Measurements from ENCODE around the gene DNAH14.

The DNAH14 gene

GRCh38 chr1:224928906-224929305, 569 bp upstream of the DNAH14 start:
- H3K4ac ChIP-seq (ENCODE audit: low read length): no peak overlapping the region
- H3K14ac ChIP-seq (ENCODE audit: low read length): no peak overlapping the region
- H3K18ac ChIP-seq (ENCODE audit: low read length): no peak overlapping the region
- peak overlapping the region; percentile 77 for H3K4me2 ChIP-seq (ENCODE audit: insufficient read depth, low read length, poor library complexity, severe bottlenecking)
- H4K91ac ChIP-seq (ENCODE audit: low read depth, low read length, poor library complexity): no peak overlapping the region
- no peak overlapping the region for H3K23ac ChIP-seq (ENCODE audit: low read depth, low read length, poor library complexity)
- no peak for DNase-seq (ENCODE audit: low spot score)
- H2AFZ ChIP-seq (ENCODE audit: low read length): peak overlapping the region; percentile 99
- H3K79me1 ChIP-seq (ENCODE audit: low read depth, low read length): peaks cover 4% of the 10 kb centered on the region
- H3K9me3 ChIP-seq (replicated peaks in 1 of 2; ENCODE audit: control insufficient read depth in 2 of 2, insufficient read depth in 1 of 2, low read depth in 1 of 2, low read length in 2 of 2): peaks cover 6 to 20% of the 10 kb centered on the region in 2 donors
- no peak overlapping the region for H3K9ac ChIP-seq (ENCODE audit: low read depth, low read length, poor library complexity)
- H3K4me1 ChIP-seq (ENCODE audit: control insufficient read depth in 2 of 2, insufficient read depth in 1 of 2, low read depth in 1 of 2, low read length in 2 of 2): no peaks in the 10 kb centered on the region
- no peak overlapping the region for H2BK120ac ChIP-seq (ENCODE audit: low read depth, low read length)
- no peak overlapping the region for H2BK5ac ChIP-seq (ENCODE audit: low read length)
- H3K4me3 ChIP-seq (ENCODE audit: low read length in 2 of 2): peak overlapping the region; percentile 69 to 94
- no CpG with 5 or more reads among the region's 4 CpGs for WGBS, 2 donors (ENCODE audit: extremely low coverage in 2 of 2, insufficient read length in 2 of 2, insufficient replicate concordance in 1 of 2)
- no peak overlapping the region for H4K8ac ChIP-seq (ENCODE audit: low read depth, low read length)
- no peaks in the 10 kb centered on the region for H3K36me3 ChIP-seq (replicated peaks in 1 of 2; ENCODE audit: control insufficient read depth in 2 of 2, insufficient read depth in 2 of 2, low read length in 2 of 2)
- H2BK12ac ChIP-seq (ENCODE audit: low read length): no peak overlapping the region
- H3K27me3 ChIP-seq (ENCODE audit: control insufficient read depth in 3 of 3, insufficient read depth in 3 of 3, low read depth in 1 of 3, low read length in 3 of 3): no peaks in the 10 kb centered on the region
- H3K27ac ChIP-seq (replicated peaks; ENCODE audit: low read length): no peak overlapping the region
- H2BK15ac ChIP-seq (ENCODE audit: low read length): no peak overlapping the region
- no peak overlapping the region for H2AK5ac ChIP-seq (ENCODE audit: low read depth, low read length)

GRCh38 chr1:224931605-224932004, 2.1 kb downstream of the DNAH14 start:
- H3K14ac ChIP-seq (ENCODE audit: low read length): no peak overlapping the region
- H2BK12ac ChIP-seq (ENCODE audit: low read length): no peak overlapping the region
- no peak overlapping the region for H4K8ac ChIP-seq (ENCODE audit: low read depth, low read length)
- no peak overlapping the region for H3K4me3 ChIP-seq (ENCODE audit: low read length in 2 of 2)
- no peak overlapping the region for H2AK5ac ChIP-seq (ENCODE audit: low read depth, low read length)
- H2BK5ac ChIP-seq (ENCODE audit: low read length): no peak overlapping the region
- no peak overlapping the region for H3K9ac ChIP-seq (ENCODE audit: low read depth, low read length, poor library complexity)
- H3K18ac ChIP-seq (ENCODE audit: low read length): no peak overlapping the region
- no peak overlapping the region for H2BK120ac ChIP-seq (ENCODE audit: low read depth, low read length)
- no peak overlapping the region for H2AFZ ChIP-seq (ENCODE audit: low read length)
- no peaks in the 10 kb centered on the region for H3K4me1 ChIP-seq (ENCODE audit: control insufficient read depth in 2 of 2, insufficient read depth in 1 of 2, low read depth in 1 of 2, low read length in 2 of 2)
- no peak for DNase-seq (ENCODE audit: low spot score)
- H3K23ac ChIP-seq (ENCODE audit: low read depth, low read length, poor library complexity): no peak overlapping the region
- no CpG with 5 or more reads among the region's 1 CpG for WGBS, 2 donors (ENCODE audit: extremely low coverage in 2 of 2, insufficient read length in 2 of 2, insufficient replicate concordance in 1 of 2)
- peaks cover 4% of the 10 kb centered on the region for H3K79me1 ChIP-seq (ENCODE audit: low read depth, low read length)
- H3K4ac ChIP-seq (ENCODE audit: low read length): no peak overlapping the region
- no peaks in the 10 kb centered on the region for H3K36me3 ChIP-seq (replicated peaks in 1 of 2; ENCODE audit: control insufficient read depth in 2 of 2, insufficient read depth in 2 of 2, low read length in 2 of 2)
- no peak overlapping the region for H3K4me2 ChIP-seq (ENCODE audit: insufficient read depth, low read length, poor library complexity, severe bottlenecking)
- H3K9me3 ChIP-seq (replicated peaks in 1 of 2; ENCODE audit: control insufficient read depth in 2 of 2, insufficient read depth in 1 of 2, low read depth in 1 of 2, low read length in 2 of 2): peaks cover 6 to 35% of the 10 kb centered on the region in 2 donors
- H3K27ac ChIP-seq (replicated peaks; ENCODE audit: low read length): no peak overlapping the region
- H4K91ac ChIP-seq (ENCODE audit: low read depth, low read length, poor library complexity): no peak overlapping the region
- H3K27me3 ChIP-seq (ENCODE audit: control insufficient read depth in 3 of 3, insufficient read depth in 3 of 3, low read depth in 1 of 3, low read length in 3 of 3): no peaks in the 10 kb centered on the region
- no peak overlapping the region for H2BK15ac ChIP-seq (ENCODE audit: low read length)

GRCh38 chr1:224932607-224933249, 3.3 kb downstream of the DNAH14 start:
- Histone ChIP-seq H3K4me2 (ENCODE audit: insufficient read depth, low read length, poor library complexity, severe bottlenecking) (no peak overlapping the region), H3K9me3 (replicated peaks in 1 of 2; ENCODE audit: control insufficient read depth in 2 of 2, insufficient read depth in 1 of 2, low read depth in 1 of 2, low read length in 2 of 2) (peaks cover 6 to 35% of the 10 kb centered on the region in 2 donors), H3K27ac (replicated peaks; ENCODE audit: low read length) (no peak overlapping the region), H2BK15ac (ENCODE audit: low read length) (no peak overlapping the region), H3K4ac (ENCODE audit: low read length) (no peak overlapping the region), H3K36me3 (replicated peaks in 1 of 2; ENCODE audit: control insufficient read depth in 2 of 2, insufficient read depth in 2 of 2, low read length in 2 of 2) (no peaks in the 10 kb centered on the region), H3K18ac (ENCODE audit: low read length) (no peak overlapping the region), H3K14ac (ENCODE audit: low read length) (no peak overlapping the region), H4K91ac (ENCODE audit: low read depth, low read length, poor library complexity) (no peak overlapping the region), H3K9ac (ENCODE audit: low read depth, low read length, poor library complexity) (no peak overlapping the region), H3K23ac (ENCODE audit: low read depth, low read length, poor library complexity) (no peak overlapping the region), H2BK120ac (ENCODE audit: low read depth, low read length) (no peak overlapping the region), H3K4me1 (ENCODE audit: control insufficient read depth in 2 of 2, insufficient read depth in 1 of 2, low read depth in 1 of 2, low read length in 2 of 2) (no peaks in the 10 kb centered on the region), H4K8ac (ENCODE audit: low read depth, low read length) (no peak overlapping the region), H2AK5ac (ENCODE audit: low read depth, low read length) (no peak overlapping the region), H2BK5ac (ENCODE audit: low read length) (no peak overlapping the region), H3K4me3 (ENCODE audit: low read length in 2 of 2) (no peak overlapping the region), H3K79me1 (ENCODE audit: low read depth, low read length) (peaks cover 4% of the 10 kb centered on the region), H2BK12ac (ENCODE audit: low read length) (no peak overlapping the region), H3K27me3 (ENCODE audit: control insufficient read depth in 3 of 3, insufficient read depth in 3 of 3, low read depth in 1 of 3, low read length in 3 of 3) (no peaks in the 10 kb centered on the region), H2AFZ (ENCODE audit: low read length) (no peak overlapping the region)
- DNase-seq (ENCODE audit: low spot score): no peak
- WGBS, 2 donors (ENCODE audit: extremely low coverage in 2 of 2, insufficient read length in 2 of 2, insufficient replicate concordance in 1 of 2): no CpG with 5 or more reads among the region's 1 CpG

- no peak for DNase-seq (ENCODE audit: low spot score)
- H3K4ac ChIP-seq (ENCODE audit: low read length): no peak overlapping the region
- H3K4me3 ChIP-seq (ENCODE audit: low read length in 2 of 2): no peak overlapping the region
- peaks cover 6 to 37% of the 10 kb centered on the region in 2 donors for H3K9me3 ChIP-seq (replicated peaks in 1 of 2; ENCODE audit: control insufficient read depth in 2 of 2, insufficient read depth in 1 of 2, low read depth in 1 of 2, low read length in 2 of 2)
- no peak overlapping the region for H3K27ac ChIP-seq (replicated peaks; ENCODE audit: low read length)
- H3K18ac ChIP-seq (ENCODE audit: low read length): no peak overlapping the region
- H4K8ac ChIP-seq (ENCODE audit: low read depth, low read length): no peak overlapping the region
- no peak overlapping the region for H4K91ac ChIP-seq (ENCODE audit: low read depth, low read length, poor library complexity)
- H3K14ac ChIP-seq (ENCODE audit: low read length): no peak overlapping the region
- no peak overlapping the region for H2BK5ac ChIP-seq (ENCODE audit: low read length)
- no peak overlapping the region for H2BK120ac ChIP-seq (ENCODE audit: low read depth, low read length)
- no peak overlapping the region for H2AFZ ChIP-seq (ENCODE audit: low read length)
- no CpG with 5 or more reads among the region's 4 CpGs for WGBS, 2 donors (ENCODE audit: extremely low coverage in 2 of 2, insufficient read length in 2 of 2, insufficient replicate concordance in 1 of 2)
- H3K27me3 ChIP-seq (ENCODE audit: control insufficient read depth in 3 of 3, insufficient read depth in 3 of 3, low read depth in 1 of 3, low read length in 3 of 3): no peaks in the 10 kb centered on the region
- no peak overlapping the region for H2BK12ac ChIP-seq (ENCODE audit: low read length)
- H3K4me1 ChIP-seq (ENCODE audit: control insufficient read depth in 2 of 2, insufficient read depth in 1 of 2, low read depth in 1 of 2, low read length in 2 of 2): no peaks in the 10 kb centered on the region
- H3K4me2 ChIP-seq (ENCODE audit: insufficient read depth, low read length, poor library complexity, severe bottlenecking): no peak overlapping the region
- no peak overlapping the region for H3K9ac ChIP-seq (ENCODE audit: low read depth, low read length, poor library complexity)
- no peak overlapping the region for H2AK5ac ChIP-seq (ENCODE audit: low read depth, low read length)
- H3K23ac ChIP-seq (ENCODE audit: low read depth, low read length, poor library complexity): no peak overlapping the region
- H2BK15ac ChIP-seq (ENCODE audit: low read length): no peak overlapping the region
- no peaks in the 10 kb centered on the region for H3K36me3 ChIP-seq (replicated peaks in 1 of 2; ENCODE audit: control insufficient read depth in 2 of 2, insufficient read depth in 2 of 2, low read length in 2 of 2)
- H3K79me1 ChIP-seq (ENCODE audit: low read depth, low read length): peaks cover 4% of the 10 kb centered on the region
Measured at GRCh38 chr1:224933584-224933983, 4.1 kb downstream of the DNAH14 start.

Measured in neuronal stem cell (in vitro differentiated cells).